Parathyroid adenoma (tissue), 2 donors: ENCODE results near the gene ADARB2.

Experiments
- H2AFZ ChIP-seq: fragments of 300-600 bp; sonication (generic); one replicate; pipeline ENCODE4 v1.7.0; 2017; ENCODE audit warnings: antibody characterized with exemption, mild to moderate bottlenecking
- H3K27ac ChIP-seq: fragments of 300-600 bp; sonication (generic); one replicate; pipeline ENCODE4 v1.7.0; 2017
- H3K27me3 ChIP-seq: fragments of 300-600 bp; sonication (generic); one replicate; pipeline ENCODE4 v1.7.0; 2017; ENCODE audit warnings: low read length; ENCODE audit not compliant: control insufficient read depth, insufficient read depth
- H3K36me3 ChIP-seq: fragments of 300-600 bp; sonication (generic); one replicate; pipeline ENCODE4 v1.7.0; 2017; ENCODE audit warnings: low read length; ENCODE audit not compliant: control insufficient read depth, insufficient read depth
- H3K4me1 ChIP-seq: fragments of 300-600 bp; sonication (generic); one replicate; pipeline ENCODE4 v1.7.0; 2017; ENCODE audit warnings: control low read depth
- H3K4me2 ChIP-seq: fragments of 300-600 bp; sonication (generic); one replicate; pipeline ENCODE4 v1.7.0; 2017; ENCODE audit warnings: low read length
- H3K4me3 ChIP-seq: fragments of 300-600 bp; sonication (generic); one replicate; pipeline ENCODE4 v1.7.0; 2017; ENCODE audit warnings: low read depth, low read length
- H3K79me2 ChIP-seq: fragments of 300-600 bp; sonication (generic); one replicate; pipeline ENCODE4 v1.7.0; 2017; ENCODE audit warnings: control low read depth
- H3K9ac ChIP-seq: fragments of 300-600 bp; sonication (generic); one replicate; pipeline ENCODE4 v1.7.0; 2017; ENCODE audit warnings: mild to moderate bottlenecking
- H3K9me3 ChIP-seq: fragments of 300-600 bp; sonication (generic); one replicate; pipeline ENCODE4 v1.7.0; 2017; ENCODE audit warnings: low read length; ENCODE audit not compliant: control insufficient read depth
- TF ChIP-seq, protein P1 (sequence below): fragments of 300-600 bp; sonication (generic); IDR thresholded peaks from one replicate; pipeline ENCODE4 v1.7.0; 2017; ENCODE audit warnings: antibody characterized with exemption, mild to moderate bottlenecking
- donor health status: primary hyperparathyroidism.

ADARB2 gene

DNA sequence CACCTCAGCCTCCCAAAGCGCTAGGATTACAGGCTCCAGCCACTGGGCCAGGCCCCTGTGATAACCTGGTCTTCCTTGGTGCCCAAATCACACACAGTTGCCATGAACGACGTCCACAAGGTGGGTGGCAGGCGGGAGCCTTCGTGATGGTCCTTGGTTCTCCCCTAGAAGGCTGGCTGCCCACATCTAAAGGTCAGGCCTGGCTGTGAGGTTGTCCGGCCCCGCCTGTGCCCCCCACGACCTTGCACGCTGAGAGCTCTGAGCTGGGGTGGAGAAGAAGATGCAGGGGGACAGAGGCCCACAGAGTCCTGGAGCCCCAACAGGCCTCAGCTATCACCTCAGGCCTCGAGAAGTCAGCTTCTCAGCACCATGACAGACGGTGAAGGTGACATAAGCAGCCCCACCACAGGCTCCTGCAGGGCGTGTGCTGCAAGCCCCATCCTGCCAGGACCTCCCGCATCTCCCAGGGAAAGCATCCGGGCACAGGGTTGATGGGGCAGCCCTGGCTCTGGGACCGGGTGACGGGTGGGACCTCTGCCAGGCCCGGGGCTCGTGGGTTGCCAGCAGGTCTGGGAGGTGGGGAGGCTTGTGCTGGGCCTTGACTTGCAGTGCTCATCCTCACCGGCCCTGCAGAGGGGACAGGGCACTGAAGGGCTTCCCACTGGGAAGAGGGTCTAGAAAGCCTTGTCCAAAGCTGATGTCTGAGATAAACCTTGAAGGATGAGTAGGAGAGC is 463.8 kb downstream of the ADARB2 start:
- Histone ChIP-seq H3K27me3 (no peaks in the 10 kb centered on the region), H3K4me1 (no peaks in the 10 kb centered on the region), H2AFZ (no peak overlapping the region), H3K27ac (no peak overlapping the region), H3K4me2 (no peak overlapping the region), H3K4me3 (no peak overlapping the region), H3K9me3 (no peaks in the 10 kb centered on the region), H3K79me2 (no peaks in the 10 kb centered on the region), H3K36me3 (no peaks in the 10 kb centered on the region), H3K9ac (no peak overlapping the region)
- TF ChIP-seq, protein P1, sequence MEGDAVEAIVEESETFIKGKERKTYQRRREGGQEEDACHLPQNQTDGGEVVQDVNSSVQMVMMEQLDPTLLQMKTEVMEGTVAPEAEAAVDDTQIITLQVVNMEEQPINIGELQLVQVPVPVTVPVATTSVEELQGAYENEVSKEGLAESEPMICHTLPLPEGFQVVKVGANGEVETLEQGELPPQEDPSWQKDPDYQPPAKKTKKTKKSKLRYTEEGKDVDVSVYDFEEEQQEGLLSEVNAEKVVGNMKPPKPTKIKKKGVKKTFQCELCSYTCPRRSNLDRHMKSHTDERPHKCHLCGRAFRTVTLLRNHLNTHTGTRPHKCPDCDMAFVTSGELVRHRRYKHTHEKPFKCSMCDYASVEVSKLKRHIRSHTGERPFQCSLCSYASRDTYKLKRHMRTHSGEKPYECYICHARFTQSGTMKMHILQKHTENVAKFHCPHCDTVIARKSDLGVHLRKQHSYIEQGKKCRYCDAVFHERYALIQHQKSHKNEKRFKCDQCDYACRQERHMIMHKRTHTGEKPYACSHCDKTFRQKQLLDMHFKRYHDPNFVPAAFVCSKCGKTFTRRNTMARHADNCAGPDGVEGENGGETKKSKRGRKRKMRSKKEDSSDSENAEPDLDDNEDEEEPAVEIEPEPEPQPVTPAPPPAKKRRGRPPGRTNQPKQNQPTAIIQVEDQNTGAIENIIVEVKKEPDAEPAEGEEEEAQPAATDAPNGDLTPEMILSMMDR: no peak

DNA sequence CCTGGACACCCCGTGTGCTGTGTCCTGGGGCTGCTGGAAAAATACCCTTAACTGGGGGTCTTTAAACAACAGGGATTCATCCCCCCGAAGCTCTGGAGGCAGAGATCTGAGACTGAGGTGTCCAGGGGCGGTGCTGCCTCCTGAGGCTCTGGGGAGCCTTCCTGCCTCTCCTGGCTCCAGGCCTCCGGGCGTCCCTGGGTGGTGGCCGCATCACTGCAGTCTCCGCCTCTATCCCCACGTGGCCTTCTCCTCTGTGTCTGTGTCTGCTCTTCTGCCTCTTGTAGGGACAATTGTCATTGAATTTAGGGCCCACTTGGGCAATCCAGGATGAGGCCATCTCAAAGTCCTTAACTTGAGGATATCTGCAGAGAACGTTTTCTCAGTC is 464.6 kb downstream of the ADARB2 start:
- H3K9me3 ChIP-seq: no peaks in the 10 kb centered on the region
- TF ChIP-seq, protein P1: no peak
- H3K79me2 ChIP-seq: no peaks in the 10 kb centered on the region
- no peaks in the 10 kb centered on the region for H3K4me1 ChIP-seq
- H3K27ac ChIP-seq: no peak overlapping the region
- H3K4me3 ChIP-seq: no peak overlapping the region
- H3K36me3 ChIP-seq: no peaks in the 10 kb centered on the region
- no peaks in the 10 kb centered on the region for H3K27me3 ChIP-seq
- no peak overlapping the region for H3K9ac ChIP-seq
- no peak overlapping the region for H2AFZ ChIP-seq
- H3K4me2 ChIP-seq: no peak overlapping the region

GRCh38 chr10:1272079-1272776 is 465.1 kb downstream of the ADARB2 start:
- Histone ChIP-seq H3K4me2 (no peak overlapping the region), H3K36me3 (no peaks in the 10 kb centered on the region), H3K9ac (no peak overlapping the region), H3K9me3 (no peaks in the 10 kb centered on the region), H3K79me2 (no peaks in the 10 kb centered on the region), H3K27ac (no peak overlapping the region), H3K4me1 (no peaks in the 10 kb centered on the region), H3K27me3 (no peaks in the 10 kb centered on the region), H3K4me3 (no peak overlapping the region), H2AFZ (no peak overlapping the region)
- TF ChIP-seq, protein P1: no peak

DNA sequence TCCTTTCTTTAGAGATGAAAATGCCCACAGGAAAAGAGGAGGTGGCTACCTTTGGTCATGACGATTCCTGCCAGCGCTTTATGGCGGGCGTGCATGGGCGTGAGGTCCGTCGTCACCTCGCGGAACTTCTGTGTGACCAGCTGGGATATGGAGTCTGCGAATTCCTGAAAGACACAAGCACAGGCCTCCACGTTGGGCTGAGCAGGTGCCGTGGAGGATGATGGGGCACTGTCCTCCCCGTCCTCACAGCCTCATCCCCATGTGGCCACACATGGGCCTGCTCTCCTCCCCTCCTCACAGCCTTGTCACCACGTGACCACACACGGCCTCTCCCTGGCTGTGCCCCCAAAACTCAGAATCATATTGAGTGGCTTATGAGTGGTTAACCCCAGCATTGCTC is 466.4 kb downstream of the ADARB2 start:
- no peaks in the 10 kb centered on the region for H3K27me3 ChIP-seq
- no peaks in the 10 kb centered on the region for H3K36me3 ChIP-seq
- TF ChIP-seq, protein P1: no peak
- H3K9me3 ChIP-seq: no peaks in the 10 kb centered on the region
- H3K9ac ChIP-seq: no peak overlapping the region
- H3K4me3 ChIP-seq: no peak overlapping the region
- H3K4me1 ChIP-seq: no peaks in the 10 kb centered on the region
- no peak overlapping the region for H3K27ac ChIP-seq
- H3K79me2 ChIP-seq: no peaks in the 10 kb centered on the region
- no peak overlapping the region for H3K4me2 ChIP-seq
- no peak overlapping the region for H2AFZ ChIP-seq
